AG04450 (cell line): ENCODE measurements around the gene DCD. TPM values are rescaled to one million over a fixed set of nuclear protein-coding genes. Genes with fewer than 3 reads are reported as not detected.
"Not testable (repeated sequence)": the region's sequence is repeated elsewhere in the genome, so short reads cannot be mapped to it uniquely, and the experiment has no call there.

Experiments used
- CTCF ChIA-PET: fragments of 300-600, 350-600 bp; formaldehyde crosslinking; extraction: SDS; loops from one replicate; lab custom pipeline; 2022; ENCODE audit warnings: antibody characterized with exemption, inconsistent platforms; lab: Charles Lee
- POLR2A ChIA-PET: fragments of 350-600 bp; formaldehyde crosslinking; extraction: SDS; loops from one replicate; lab custom pipeline; 2021; ENCODE audit warnings: antibody characterized with exemption, inconsistent platforms; lab: Yijun Ruan, JAX
- DNase-seq: peaks from one replicate; pipeline ENCODE4 v3.0.0-alpha.2; 2011; ENCODE audit warnings: low read depth, low spot score
- H3K27ac ChIP-seq: one replicate; pipeline ENCODE4 v1.5.1; 2012; ENCODE audit warnings: low read depth, low read length, control low read depth
- H3K27me3 ChIP-seq: one replicate; pipeline ENCODE4 v1.6.0; 2012; ENCODE audit warnings: low read length; ENCODE audit not compliant: control insufficient read depth, insufficient read depth
- H3K4me3 ChIP-seq: 2 replicates; pipeline ENCODE4 v1.5.1; 2011; ENCODE audit warnings: mild to moderate bottlenecking, low read depth, low read length, control low read depth
- H3K9me3 ChIP-seq: 2 replicates; pipeline ENCODE4 v1.5.1; 2012; ENCODE audit warnings: low read length; ENCODE audit not compliant: control insufficient read depth, insufficient read depth
- polyA plus RNA-seq: library from polyadenylated mRNA; depleted of rRNA; stranded (reverse); fragments of >200 nt; gene quantifications from 2 replicates; pipeline ENCODE4 v1.2.3, GENCODE V29; 2011
- TF ChIP-seq, protein P1 (sequence below): IDR thresholded peaks from 2 replicates; pipeline ENCODE4 v1.5.1; 2011; ENCODE audit warnings: low read depth, low read length, control low read depth, inconsistent platforms

The DCD gene
- polyA plus RNA-seq, 1 experiment, result not detected

DNA sequence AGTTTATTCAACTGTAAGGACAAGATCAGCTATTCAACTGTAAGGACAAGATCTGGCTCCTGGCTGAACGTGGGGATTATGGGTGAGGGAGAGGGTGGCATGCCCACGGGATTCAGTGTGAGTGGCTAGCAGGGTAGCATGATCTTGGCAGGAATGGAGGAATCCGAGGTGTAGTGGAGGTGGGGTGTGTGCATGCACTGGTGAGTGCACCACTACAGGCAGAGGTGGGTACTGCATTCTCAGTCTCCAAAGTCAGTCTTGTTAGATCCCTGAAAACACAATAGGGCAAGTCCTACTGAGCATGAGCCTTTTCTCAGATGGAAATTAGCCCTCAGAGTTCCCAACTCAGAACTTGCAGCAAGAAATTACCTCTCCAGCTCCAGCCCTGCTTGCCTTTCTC, 32.2 kb upstream of the DCD start:
- no peak overlapping the region for H3K27ac ChIP-seq
- ChIA-PET POLR2A (no interaction called here), CTCF (interaction anchor here (0.6 to 1.0 kb wide), 3 partner anchors 10 to 81 kb away, joined by 3 to 4 read pairs (median 4); no protein-coding TSS in a partner anchor)
- TF ChIP-seq, protein P1, sequence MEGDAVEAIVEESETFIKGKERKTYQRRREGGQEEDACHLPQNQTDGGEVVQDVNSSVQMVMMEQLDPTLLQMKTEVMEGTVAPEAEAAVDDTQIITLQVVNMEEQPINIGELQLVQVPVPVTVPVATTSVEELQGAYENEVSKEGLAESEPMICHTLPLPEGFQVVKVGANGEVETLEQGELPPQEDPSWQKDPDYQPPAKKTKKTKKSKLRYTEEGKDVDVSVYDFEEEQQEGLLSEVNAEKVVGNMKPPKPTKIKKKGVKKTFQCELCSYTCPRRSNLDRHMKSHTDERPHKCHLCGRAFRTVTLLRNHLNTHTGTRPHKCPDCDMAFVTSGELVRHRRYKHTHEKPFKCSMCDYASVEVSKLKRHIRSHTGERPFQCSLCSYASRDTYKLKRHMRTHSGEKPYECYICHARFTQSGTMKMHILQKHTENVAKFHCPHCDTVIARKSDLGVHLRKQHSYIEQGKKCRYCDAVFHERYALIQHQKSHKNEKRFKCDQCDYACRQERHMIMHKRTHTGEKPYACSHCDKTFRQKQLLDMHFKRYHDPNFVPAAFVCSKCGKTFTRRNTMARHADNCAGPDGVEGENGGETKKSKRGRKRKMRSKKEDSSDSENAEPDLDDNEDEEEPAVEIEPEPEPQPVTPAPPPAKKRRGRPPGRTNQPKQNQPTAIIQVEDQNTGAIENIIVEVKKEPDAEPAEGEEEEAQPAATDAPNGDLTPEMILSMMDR, result peak; percentile 49
- H3K9me3 ChIP-seq, result no peaks in the 10 kb centered on the region
- peaks cover 2% of the 10 kb centered on the region for H3K27me3 ChIP-seq
- no peak overlapping the region for H3K4me3 ChIP-seq
- no peak for DNase-seq

DNA sequence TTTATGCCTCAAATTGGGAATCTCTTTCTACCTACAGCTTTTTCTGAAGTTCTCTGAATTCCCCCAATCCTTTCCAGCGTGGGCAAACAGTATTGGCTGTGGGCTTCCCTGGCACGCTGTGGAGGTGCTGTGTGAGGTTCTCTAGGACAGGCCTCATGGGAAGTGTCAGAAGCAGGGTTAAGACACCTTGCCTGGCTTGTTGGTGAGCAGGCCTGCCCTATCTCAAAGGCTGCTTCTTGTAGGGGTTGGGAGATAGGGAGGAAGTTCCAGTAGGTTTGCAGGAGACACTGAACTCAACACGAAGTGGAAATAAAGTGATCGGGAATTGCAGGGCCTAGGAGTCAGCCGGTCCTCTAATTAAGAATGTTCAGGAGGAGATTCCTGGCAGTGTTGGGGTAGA, 30.0 kb upstream of the DCD start:
- H3K9me3 ChIP-seq, result no peaks in the 10 kb centered on the region
- H3K27ac ChIP-seq, result no peak overlapping the region
- H3K27me3 ChIP-seq, result peaks cover 2% of the 10 kb centered on the region
- DNase-seq, result no peak
- POLR2A ChIA-PET, result no interaction called here
- CTCF ChIA-PET, result interaction anchor here (0.6 kb wide), 1 partner anchor 9 kb away, joined by 3 read pairs; no protein-coding TSS in a partner anchor
- H3K4me3 ChIP-seq, result no peak overlapping the region
- TF ChIP-seq, protein P1, result no peak

DNA sequence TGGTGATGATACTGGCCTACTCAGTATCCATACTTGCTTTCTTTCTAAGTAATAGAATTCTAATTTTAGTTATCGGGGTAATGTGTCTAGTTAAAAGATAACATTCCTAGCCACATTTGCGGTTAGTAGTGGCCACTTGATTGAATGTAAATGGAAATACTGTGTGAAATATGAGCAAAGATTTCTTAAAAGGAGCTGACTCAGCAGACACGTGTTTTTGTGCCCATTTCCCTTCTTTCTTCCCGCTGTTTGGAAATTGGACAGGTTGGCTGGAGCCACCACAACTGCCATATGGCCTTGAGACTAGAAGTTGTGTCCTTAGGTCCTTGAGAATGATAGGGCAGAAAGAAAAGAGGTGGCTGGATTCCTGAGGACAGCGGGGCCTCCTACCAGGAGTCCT, 19.8 kb upstream of the DCD start:
- Histone ChIP-seq H3K9me3 (no peaks in the 10 kb centered on the region), H3K27me3 (no peaks in the 10 kb centered on the region), H3K27ac (no peak overlapping the region), H3K4me3 (no peak overlapping the region)
- POLR2A ChIA-PET, result no interaction called here
- CTCF ChIA-PET, result no interaction called here
- TF ChIP-seq, protein P1, result no peak
- no peak for DNase-seq

DNA sequence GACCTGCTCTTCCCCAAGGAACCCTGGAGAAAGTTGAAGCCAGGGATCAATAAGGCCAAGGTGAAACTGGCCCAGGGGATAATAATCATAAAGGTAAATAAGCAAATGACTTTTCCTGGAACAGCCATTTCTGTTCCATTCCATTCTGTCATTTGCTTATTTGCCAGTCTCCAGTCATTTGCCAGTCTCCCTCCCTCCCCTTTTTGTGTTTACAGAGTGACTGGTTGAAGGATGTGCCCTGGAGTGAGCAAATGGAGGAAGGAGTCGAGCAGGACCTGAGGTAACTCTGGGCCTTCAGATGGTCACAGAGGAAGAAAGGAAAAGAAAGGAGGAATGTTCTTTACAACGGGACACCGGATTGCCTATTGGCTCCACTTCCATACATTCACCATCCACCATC, 17.8 kb upstream of the DCD start:
- Histone ChIP-seq H3K27me3 (no peaks in the 10 kb centered on the region), H3K9me3 (no peaks in the 10 kb centered on the region), H3K27ac (no peak overlapping the region), H3K4me3 (no peak overlapping the region)
- no peak for DNase-seq
- CTCF ChIA-PET, result no interaction called here
- POLR2A ChIA-PET, result no interaction called here
- TF ChIP-seq, protein P1, result no peak

DNA sequence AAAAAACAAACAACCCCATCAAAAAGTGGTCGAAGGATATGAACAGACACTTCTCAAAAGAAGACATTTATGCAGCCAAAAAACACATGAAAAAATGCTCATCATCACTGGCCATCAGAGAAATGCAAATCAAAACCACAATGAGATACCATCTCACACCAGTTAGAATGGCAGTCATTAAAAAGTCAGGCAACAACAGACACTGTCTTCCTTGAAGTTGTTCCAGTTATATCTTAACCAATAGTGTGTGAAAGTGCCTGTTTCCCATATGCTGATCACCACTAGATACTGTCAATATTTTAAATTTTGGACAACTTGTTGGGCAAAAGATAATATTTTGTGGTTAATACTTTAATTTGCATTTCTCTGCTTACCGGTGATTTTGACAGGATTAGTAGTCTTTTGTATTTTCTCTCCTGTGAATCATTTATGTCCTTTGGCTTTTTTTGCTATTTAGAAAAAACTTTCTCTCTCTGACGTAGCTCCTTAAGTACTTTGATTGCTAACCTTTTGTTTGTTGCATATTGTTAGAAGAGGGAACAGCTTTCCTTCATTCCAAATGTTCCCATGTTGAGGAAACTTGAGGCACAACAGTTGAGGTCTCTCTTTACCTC, 17.0 kb upstream of the DCD start:
- POLR2A ChIA-PET, H3K4me3 ChIP-seq, DNase-seq, H3K27ac ChIP-seq, H3K27me3 ChIP-seq, CTCF ChIA-PET, H3K9me3 ChIP-seq: not testable (repeated sequence)
